ENCODE data around the gene PIK3R2.
"Not testable (repeated sequence)": the region's sequence is repeated elsewhere in the genome, so short reads cannot be mapped to it uniquely, and the experiment has no call there.

DNA sequence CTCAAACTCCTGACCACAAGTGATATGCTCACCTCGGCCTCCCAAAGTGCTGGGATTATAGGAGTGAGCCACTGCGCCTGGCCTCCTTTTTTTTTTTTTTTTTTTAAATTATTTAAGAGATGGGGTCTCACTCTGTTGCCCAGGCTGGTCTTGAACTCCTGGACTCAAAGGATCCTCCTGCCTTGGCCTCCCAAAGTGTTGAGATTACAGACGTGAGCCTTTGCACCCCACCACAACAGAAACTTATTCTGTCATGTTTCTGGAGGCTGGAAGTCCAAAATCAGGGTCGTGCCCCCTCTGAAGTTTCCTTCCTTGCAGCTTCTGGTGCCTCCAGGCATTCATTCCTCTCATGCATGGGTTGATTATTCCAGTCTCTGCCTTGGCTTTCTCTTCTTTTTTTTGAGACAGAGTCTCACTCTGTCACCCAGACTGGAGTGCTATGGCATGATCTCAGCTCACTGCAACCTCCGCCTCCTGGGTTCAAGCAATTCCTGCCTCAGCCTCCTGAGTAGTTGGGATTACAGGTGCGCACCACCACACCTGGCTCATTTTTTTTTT, 6.2 kb downstream of the PIK3R2 start:
- TF ChIP-seq CTCF (IDR thresholded peaks at IDR 0.05); ZFX (IDR thresholded peaks at IDR 0.05; ENCODE audit: borderline replicate concordance): not testable (repeated sequence)

Data from 22Rv1 (cell line).